C4-2B (cell line): ENCODE measurements around the gene TK1.

ENCODE experiments used
- H3K27ac ChIP-seq: fragments of 450-650 bp; 2 replicates; pipeline ENCODE4 v1.5.1; 2017
- CTCF ChIP-seq: fragments of 450-650 bp; conservative IDR thresholded peaks from 2 replicates; pipeline ENCODE4 v1.5.1; 2017; ENCODE audit warnings: mild to moderate bottlenecking
- ZFX ChIP-seq: fragments of 450-650 bp; IDR thresholded peaks from 2 replicates; pipeline ENCODE4 v1.6.1; 2017

TK1 gene

DNA sequence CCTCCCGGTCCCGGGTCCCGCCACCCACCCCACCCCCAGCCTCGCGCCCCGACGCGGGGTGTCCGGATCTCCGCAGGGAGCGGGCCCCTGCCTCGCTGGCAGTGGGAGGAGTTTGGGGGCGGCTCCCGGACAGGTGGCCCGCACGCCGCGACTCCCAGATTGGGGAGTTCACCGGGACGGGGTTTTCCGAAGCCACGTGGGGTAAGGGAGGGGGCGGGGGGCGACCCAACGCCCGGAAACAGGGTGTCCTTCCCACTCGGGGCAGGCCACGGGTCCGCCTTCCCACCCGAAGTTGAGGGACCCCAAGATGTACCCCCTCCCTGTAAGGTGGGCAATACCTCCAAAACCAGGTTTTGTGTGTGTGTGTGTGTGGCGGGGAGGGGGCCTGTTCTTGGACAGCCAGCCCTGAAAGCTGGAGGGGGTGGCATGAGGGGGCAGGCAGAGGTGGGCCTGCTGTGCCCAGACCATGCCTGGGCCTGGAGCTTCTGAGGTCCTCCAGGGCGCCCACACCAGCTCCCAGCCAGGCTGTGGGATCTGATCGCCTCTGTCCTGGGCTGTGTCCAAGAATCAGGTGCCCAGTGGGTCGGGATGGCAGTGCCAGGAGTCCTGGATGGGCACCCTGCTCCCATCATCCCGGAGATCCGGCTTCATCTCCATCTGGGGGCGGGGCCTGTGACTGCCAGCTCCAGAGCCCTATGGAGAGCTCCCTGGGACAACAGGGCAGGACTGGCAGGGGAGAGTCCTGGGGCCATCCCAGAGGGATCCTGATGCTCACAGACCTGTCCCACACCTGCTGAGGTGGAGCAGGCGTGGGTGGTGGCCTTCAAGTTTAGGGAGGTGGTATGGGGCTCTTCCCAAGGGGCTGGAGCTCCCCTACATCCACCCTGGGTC is 17.7 kb downstream of the TK1 start:
- TF ChIP-seq ZFX (peak; percentile 73), CTCF (no peak)
- H3K27ac ChIP-seq, result peak overlapping the region; percentile 96

DNA sequence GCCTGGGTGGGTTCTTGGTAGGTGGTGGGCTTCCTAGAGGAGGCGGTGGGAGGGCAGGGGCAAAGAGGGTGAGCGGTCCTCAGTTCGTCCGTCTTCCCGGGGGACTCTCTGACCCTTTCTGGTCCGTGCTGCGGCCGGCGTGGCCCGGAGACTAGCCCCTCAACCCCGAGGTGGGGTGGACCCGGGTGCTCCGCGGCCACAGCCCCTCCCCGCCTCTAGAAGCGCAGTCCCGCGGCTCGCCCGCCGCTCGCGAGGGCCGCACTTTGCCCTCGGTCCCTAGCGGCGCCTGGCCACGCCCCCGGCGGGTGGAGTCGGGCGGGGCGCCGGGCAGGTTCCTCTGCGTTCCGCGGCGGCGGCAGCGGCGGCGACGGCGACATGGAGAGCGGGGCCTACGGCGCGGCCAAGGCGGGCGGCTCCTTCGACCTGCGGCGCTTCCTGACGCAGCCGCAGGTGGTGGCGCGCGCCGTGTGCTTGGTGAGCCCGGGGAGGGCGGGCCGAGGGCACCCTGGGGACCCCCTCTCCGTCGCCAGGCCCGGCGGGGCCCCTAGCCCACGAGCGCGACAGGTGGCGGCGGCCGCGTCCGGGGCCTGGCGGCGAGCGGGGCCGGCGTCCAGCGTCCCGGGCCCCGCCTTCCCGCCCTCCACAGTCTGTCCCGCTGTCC is 18.5 kb downstream of the TK1 start, which contains the start of gene SYNGR2:
TSS of gene SYNGR2 (plus strand) at position 340 of the 661 bp plus-strand sequence. CDS start at position 376, 36 bp downstream.
- peak within 1 kb of the TSS; percentile 96 for H3K27ac ChIP-seq
- TF ChIP-seq ZFX (peak; percentile 91; the same call in 1 of the 2 replicates), CTCF (no peak)

GRCh38 chr17:78166416-78166815 is 20.4 kb downstream of the TK1 start:
- TF ChIP-seq ZFX (no peak), CTCF (no peak)
- H3K27ac ChIP-seq, result no peak overlapping the region

DNA sequence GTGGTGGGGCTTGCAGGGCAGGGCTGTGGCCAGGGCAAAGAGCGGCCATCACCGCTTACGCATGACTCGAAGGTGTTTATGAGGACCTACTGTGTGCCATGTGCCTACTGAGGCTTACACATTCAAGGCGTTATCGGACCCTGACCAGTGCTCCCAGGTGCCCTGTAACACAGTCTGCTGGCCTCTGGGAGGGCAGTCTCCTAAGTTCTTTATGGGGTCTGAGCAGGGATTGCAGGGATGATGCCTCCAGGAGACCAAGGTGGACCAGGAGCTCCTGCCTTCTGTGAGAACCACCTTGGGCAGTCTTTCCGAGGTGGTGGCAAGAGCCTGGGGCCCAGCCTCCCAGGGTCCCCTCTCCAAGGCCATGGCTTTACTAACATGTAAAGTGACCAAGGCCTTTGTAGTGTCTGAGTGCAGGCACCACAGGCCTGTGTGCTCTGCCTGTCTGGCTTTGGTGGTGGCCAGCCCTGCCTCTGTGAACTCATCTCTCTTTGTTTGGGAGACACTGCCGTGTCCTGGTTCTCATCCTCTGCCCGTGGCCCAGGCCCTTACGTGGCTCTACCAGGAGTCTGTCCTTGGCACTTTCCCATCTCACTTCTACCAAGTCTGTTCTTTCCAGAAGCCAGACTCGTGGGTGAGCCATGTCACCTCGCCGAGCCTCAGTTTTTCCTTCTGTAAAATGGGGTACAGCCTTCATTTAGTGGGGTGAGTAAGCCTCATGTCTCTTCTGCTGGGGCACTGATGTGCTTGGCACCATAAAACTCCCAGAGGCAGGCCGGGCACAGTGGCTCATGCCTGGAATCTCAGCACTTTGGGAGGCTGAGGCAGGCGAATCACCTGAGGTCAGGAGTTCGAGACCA is 21.9 kb downstream of the TK1 start:
- no peak for TF ChIP-seq CTCF
- no peak for TF ChIP-seq ZFX
- peak overlapping the region; percentile 36; the same call in 1 of the 2 replicates for H3K27ac ChIP-seq

DNA sequence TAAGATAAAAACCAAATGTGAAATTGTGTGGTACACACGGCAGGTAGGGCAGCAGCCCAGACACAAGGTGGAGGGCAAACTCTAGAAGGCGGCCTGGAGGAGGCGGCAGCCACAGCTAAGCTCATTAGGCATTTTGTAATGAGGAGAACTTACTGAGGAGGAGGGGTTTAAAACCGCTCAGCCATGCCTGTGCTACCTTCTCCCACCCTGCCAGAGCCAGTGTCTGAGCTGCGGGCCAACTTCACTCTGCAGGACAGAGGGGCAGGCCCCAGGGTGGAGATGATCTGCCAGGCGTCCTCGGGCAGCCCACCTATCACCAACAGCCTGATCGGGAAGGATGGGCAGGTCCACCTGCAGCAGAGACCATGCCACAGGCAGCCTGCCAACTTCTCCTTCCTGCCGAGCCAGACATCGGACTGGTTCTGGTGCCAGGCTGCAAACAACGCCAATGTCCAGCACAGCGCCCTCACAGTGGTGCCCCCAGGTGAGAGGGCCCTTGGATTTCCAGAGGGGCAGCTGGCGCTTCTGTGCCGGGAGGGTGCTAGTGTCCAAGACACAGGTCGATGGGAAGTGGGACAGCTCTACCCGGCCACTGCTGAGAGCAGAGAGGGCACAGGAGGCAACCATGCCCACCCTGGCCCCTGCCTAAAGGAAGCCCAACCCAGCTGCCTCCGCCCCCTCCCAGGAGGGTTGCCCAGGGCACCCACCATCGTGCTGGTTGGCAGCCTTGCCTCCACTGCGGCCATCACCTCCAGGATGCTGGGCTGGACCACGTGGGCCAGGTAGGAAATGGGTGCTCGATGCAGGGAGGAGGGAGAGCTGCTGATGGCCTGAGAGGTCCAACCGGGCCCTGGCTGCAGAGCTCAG is 22.7 kb downstream of the TK1 start:
- TF ChIP-seq CTCF (no peak), ZFX (no peak)
- H3K27ac ChIP-seq, result peak overlapping the region; percentile 36

DNA sequence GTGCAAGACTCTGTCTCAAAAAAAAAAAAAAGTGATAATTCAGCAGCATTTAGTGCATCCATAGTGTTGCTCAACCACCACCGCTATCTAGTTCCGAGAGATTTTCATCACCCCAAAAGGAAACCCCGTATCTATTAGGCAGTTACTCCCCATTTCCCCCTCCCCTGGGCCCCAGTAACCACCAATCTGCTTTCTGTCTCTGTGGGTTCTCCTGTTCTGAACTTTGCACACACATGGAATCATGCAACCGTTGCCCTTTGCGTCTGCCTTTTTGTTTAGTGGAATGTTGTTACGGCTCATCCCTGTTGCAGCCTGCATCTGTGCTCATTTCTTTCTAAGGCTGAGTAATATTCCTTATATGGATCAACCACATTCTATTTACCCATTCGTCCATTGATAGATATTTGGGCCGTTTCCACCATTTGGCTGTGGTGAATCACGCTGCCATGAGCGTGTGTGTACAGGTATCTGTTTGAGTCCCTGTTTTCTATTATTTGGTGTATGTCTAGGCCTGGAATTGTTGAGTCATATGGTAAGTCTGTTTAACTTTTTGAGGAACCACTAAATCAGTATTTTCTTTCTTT is 27.2 kb downstream of the TK1 start:
- no peak overlapping the region for H3K27ac ChIP-seq
- TF ChIP-seq CTCF (no peak), ZFX (no peak)
